K562 (cell line): ENCODE results near the gene TNIK.

ENCODE experiments used
- KDM4B ChIP-seq, 2 experiments: fragments of 450-650 bp in 1 of 2; sonication (generic) in 1 of 2; IDR thresholded peaks; 2 replicates each; pipeline ENCODE4 v1.6.1; 2016 to 2017; ENCODE audit warnings: borderline replicate concordance in 2 of 2, antibody characterized with exemption in 1 of 2, low read depth in 1 of 2, mild to moderate bottlenecking in 1 of 2
- POLR3A ChIP-seq: IDR thresholded peaks from 2 replicates; pipeline ENCODE4 v1.6.1; 2011; ENCODE audit warnings: borderline replicate concordance, mild to moderate bottlenecking, moderate library complexity; ENCODE audit not compliant: insufficient read length, insufficient read depth; ENCODE audit errors: extremely low read depth
- ZNF384 ChIP-seq: IDR thresholded peaks from 2 replicates; pipeline ENCODE4 v1.6.1; 2012; ENCODE audit warnings: low read depth, low read length, improper control_type of control experiment

DNA sequence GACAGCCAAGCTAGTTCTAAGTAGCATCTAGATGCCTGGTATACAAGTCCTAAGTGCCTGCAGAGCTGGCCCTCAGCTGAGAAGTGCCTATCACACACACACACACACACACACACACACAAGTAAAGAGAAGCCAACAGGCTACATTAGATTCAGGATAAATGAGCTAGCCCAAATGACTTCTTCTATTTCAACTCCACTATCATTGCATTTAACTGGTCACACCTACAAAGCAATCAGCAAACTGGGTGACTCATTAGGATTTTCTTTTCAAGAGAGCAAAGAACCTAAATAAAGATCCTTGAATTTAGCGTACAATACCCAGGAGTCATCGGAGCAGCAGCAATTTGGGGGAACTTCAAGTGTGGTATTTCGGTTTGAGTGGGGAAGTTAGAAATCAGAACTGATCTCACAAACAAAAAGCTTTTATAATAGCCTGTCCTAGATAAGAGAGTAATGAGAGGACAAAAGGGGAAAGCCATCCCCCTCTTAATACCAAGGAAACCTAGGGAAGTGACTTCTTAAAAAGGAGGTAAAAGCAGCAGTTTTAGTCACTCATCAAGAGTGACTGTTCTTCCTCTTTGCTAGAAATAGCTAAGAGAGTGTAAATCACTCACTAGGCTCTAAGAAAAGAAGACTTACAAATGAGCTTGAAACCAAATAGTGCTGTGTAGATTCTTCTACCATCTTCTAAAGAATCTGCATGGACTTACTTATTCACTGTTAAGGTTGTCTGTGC is 112.7 kb downstream of the TNIK start:
- TF ChIP-seq POLR3A (no peak), ZNF384 (no peak; the same call in 1 of the 2 replicates), KDM4B (IDR thresholded peaks at IDR 0.05; ENCODE audit: borderline replicate concordance in 2 of 2, low read depth in 1 of 2) (no peak)
